ENCODE measurements around the gene BAHCC1. TPM values are rescaled to one million over a fixed set of nuclear protein-coding genes. Genes with fewer than 3 reads are reported as not detected.

BAHCC1 gene
- total RNA-seq, 1 experiment from 2014 or later: 3.1 TPM

- Histone ChIP-seq H3K4me2 (ENCODE audit: insufficient read depth, insufficient read length, low read length) (no peak overlapping the region), H3T11ph (ENCODE audit: low read length) (no peak overlapping the region), H3K27me3 (ENCODE audit: insufficient read depth, low read length) (no peaks in the 10 kb centered on the region), H2BK120ac (ENCODE audit: low read depth, low read length, poor library complexity, severe bottlenecking) (no peak overlapping the region), H4K8ac (replicated peaks; ENCODE audit: insufficient read length, low read depth, low read length) (no peak overlapping the region), H3K9me3 (ENCODE audit: control insufficient read depth, low read depth, low read length) (no peaks in the 10 kb centered on the region), H3K4me1 (ENCODE audit: insufficient read depth, low read length) (no peaks in the 10 kb centered on the region), H4K91ac (ENCODE audit: insufficient read length, low read depth, low read length) (no peak overlapping the region), H3K14ac (ENCODE audit: insufficient read depth, low read length) (no peak overlapping the region), H3K9ac (ENCODE audit: extremely low read depth, insufficient read length, low read length) (no peak overlapping the region), H4K20me1 (ENCODE audit: control insufficient read depth, insufficient read depth, insufficient read length) (peaks cover 4% of the 10 kb centered on the region), H2BK5ac (ENCODE audit: insufficient read length, low read length) (no peak overlapping the region), H3K27ac (ENCODE audit: insufficient read length, low read depth, low read length) (no peak overlapping the region), H3K4ac (ENCODE audit: low read depth, low read length) (no peak overlapping the region), H3K18ac (ENCODE audit: insufficient read length, low read depth, low read length) (no peak overlapping the region), H4K5ac (ENCODE audit: insufficient read length, low read depth, low read length) (no peak overlapping the region), H2AK5ac (ENCODE audit: insufficient read length, low read length) (no peak overlapping the region), H3K79me2 (ENCODE audit: insufficient read depth, low read length) (no peaks in the 10 kb centered on the region), H2BK15ac (ENCODE audit: low read depth, low read length) (no peak overlapping the region), H3K79me1 (ENCODE audit: insufficient read depth, low read depth, low read length, poor library complexity, severe bottlenecking) (no peaks in the 10 kb centered on the region), H3K23me2 (ENCODE audit: insufficient read length, low read depth, low read length, poor library complexity, severe bottlenecking) (no peaks in the 10 kb centered on the region), H3K23ac (ENCODE audit: insufficient read length, low read depth, low read length) (no peak overlapping the region), H3K56ac (ENCODE audit: insufficient read length, low read depth, low read length) (no peak overlapping the region), H2BK12ac (ENCODE audit: insufficient read length, low read depth, low read length) (no peak overlapping the region), H2AFZ (ENCODE audit: low read length) (no peak overlapping the region), H2BK20ac (ENCODE audit: low read depth, low read length, poor library complexity, severe bottlenecking) (no peak overlapping the region)
- peak; percentile 25; the same call in 2 of the 3 replicates for TF ChIP-seq CTCF (conservative IDR thresholded peaks at IDR 0.05)
- no CpG with 5 or more reads among the region's 30 CpGs for WGBS (ENCODE audit: extremely low coverage, insufficient read length, low lambda C conversion rate)
- Mint-ChIP-seq H3K27ac (no peak overlapping the region), H3K9me3 (no peaks in the 10 kb centered on the region), H3K27me3 (ENCODE audit: low read depth) (no peaks in the 10 kb centered on the region; the same call in none of the 2 replicates), H3K36me3 (ENCODE audit: insufficient read depth in 1 of 3, low read depth in 3 of 3) (no peaks in the 10 kb centered on the region), H3K4me3 (no peak overlapping the region), H3K4me1 (peaks cover 0 to 9% of the 10 kb centered on the region in 2 experiments; a peak in 2 of 4 replicates)
- DNase-seq: no peak
These were observed 34.7 kb downstream of the BAHCC1 start for GRCh38 chr17:81429821-81430551.
